Breast epithelium (tissue), 3 donors: ENCODE results near the gene NPVF.

ENCODE experiments used
- POLR2A ChIP-seq: fragments of 450-650 bp; IDR thresholded peaks from one replicate; pipeline ENCODE4 v1.6.1; 2016; ENCODE audit warnings: antibody characterized with exemption, mild to moderate bottlenecking, moderate library complexity
- TF ChIP-seq, protein P1 (sequence below), 3 donors: fragments of 450-650 bp; IDR thresholded peaks; one replicate each; pipeline ENCODE4 v1.5.1; 2016 to 2017; ENCODE audit warnings: antibody characterized with exemption in 3 of 3, mild to moderate bottlenecking in 3 of 3, moderate library complexity in 3 of 3

GRCh38 chr7:25235471-25235870, 7.2 kb upstream of the NPVF start:
- TF ChIP-seq, protein P1, sequence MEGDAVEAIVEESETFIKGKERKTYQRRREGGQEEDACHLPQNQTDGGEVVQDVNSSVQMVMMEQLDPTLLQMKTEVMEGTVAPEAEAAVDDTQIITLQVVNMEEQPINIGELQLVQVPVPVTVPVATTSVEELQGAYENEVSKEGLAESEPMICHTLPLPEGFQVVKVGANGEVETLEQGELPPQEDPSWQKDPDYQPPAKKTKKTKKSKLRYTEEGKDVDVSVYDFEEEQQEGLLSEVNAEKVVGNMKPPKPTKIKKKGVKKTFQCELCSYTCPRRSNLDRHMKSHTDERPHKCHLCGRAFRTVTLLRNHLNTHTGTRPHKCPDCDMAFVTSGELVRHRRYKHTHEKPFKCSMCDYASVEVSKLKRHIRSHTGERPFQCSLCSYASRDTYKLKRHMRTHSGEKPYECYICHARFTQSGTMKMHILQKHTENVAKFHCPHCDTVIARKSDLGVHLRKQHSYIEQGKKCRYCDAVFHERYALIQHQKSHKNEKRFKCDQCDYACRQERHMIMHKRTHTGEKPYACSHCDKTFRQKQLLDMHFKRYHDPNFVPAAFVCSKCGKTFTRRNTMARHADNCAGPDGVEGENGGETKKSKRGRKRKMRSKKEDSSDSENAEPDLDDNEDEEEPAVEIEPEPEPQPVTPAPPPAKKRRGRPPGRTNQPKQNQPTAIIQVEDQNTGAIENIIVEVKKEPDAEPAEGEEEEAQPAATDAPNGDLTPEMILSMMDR (IDR thresholded peaks at IDR 0.05): no peak
- no peak for TF ChIP-seq POLR2A
